Gastrocnemius medialis (tissue), 4 donors: ENCODE measurements around the gene SIN3A.

Experiments
- POLR2A ChIP-seq, 2 donors: fragments of 450-650 bp; IDR thresholded peaks; one replicate each; pipeline ENCODE4 v1.6.1; 2017; ENCODE audit warnings: antibody characterized with exemption in 2 of 2, mild to moderate bottlenecking in 2 of 2, moderate library complexity in 2 of 2
- TF ChIP-seq, protein P1 (sequence below), 5 experiments: fragments of 450-650 bp in 3 of 5; fragments of 200-600 bp in 2 of 5; sonication (generic) in 2 of 5; IDR thresholded peaks in 4 of 5; conservative IDR thresholded peaks in 1 of 5; 1 replicate in 4 of 5; 2 replicates in 1 of 5; pipeline ENCODE4 v1.5.1; 2016 to 2019; ENCODE audit warnings: antibody characterized with exemption in 5 of 5, mild to moderate bottlenecking in 3 of 5, moderate library complexity in 3 of 5

DNA sequence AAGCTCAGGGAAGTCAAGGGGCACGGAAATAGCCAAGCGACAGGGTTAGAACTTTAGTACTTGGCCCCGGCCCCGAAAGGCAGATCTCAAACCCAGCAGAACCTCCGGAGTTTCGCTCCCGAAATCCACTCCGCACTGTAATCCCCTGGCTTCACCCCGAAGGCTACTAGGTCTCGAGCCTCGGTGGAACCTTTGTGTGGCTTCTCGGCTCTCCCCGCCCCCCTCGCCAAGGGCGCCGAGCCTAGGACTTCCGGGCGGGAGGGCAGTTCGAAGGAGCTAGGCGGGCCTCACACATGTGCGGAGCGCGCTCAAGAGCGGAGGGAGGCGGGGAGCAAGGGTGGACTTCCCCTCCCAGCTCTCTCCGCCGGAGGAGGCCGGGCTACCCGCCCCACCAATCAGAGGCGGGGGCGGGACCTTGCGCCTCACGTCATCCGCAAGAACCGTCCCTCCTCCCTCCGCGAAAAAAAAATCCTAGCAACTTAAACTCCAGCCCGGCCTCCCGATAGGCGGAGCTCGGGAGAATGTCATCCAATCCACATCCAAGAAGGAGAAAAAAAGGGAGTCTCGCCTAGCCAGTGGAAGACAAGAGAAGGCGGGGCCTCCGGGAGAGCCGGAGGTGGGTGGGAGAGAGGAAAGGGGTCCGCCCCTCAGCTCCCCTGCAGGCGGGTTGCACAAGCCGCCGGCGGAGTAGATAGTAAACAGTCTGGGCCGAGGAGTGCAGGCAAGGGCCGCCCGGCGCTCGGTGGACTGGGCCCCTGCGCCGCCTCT is 2.4 kb upstream of the SIN3A start:
- TF ChIP-seq, protein P1, sequence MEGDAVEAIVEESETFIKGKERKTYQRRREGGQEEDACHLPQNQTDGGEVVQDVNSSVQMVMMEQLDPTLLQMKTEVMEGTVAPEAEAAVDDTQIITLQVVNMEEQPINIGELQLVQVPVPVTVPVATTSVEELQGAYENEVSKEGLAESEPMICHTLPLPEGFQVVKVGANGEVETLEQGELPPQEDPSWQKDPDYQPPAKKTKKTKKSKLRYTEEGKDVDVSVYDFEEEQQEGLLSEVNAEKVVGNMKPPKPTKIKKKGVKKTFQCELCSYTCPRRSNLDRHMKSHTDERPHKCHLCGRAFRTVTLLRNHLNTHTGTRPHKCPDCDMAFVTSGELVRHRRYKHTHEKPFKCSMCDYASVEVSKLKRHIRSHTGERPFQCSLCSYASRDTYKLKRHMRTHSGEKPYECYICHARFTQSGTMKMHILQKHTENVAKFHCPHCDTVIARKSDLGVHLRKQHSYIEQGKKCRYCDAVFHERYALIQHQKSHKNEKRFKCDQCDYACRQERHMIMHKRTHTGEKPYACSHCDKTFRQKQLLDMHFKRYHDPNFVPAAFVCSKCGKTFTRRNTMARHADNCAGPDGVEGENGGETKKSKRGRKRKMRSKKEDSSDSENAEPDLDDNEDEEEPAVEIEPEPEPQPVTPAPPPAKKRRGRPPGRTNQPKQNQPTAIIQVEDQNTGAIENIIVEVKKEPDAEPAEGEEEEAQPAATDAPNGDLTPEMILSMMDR (IDR thresholded peaks at IDR 0.05 in 4 of 5, conservative IDR thresholded peaks at IDR 0.05 in 1 of 5) = no peak
- TF ChIP-seq POLR2A (IDR thresholded peaks at IDR 0.05) = peak; percentile 82 to 86
